Vagina (tissue), 2 donors: Measurements from ENCODE around the gene HOXD8. TPM values are rescaled to one million over a fixed set of nuclear protein-coding genes. Genes with fewer than 3 reads are reported as not detected.
A peak's percentile ranks its signal among the peaks of the same experiment; 100 is the strongest.

ENCODE experiments used
- DNase-seq, 2 donors: peaks; one replicate each; pipeline ENCODE4 v3.0.0-alpha.2; 2017; ENCODE audit errors: extremely low spot score in 2 of 2
- H3K27ac ChIP-seq: fragments of 200-600 bp; sonication (generic); one replicate; pipeline ENCODE4 v1.5.1; 2019
- H3K27me3 ChIP-seq: fragments of 200-600 bp; sonication (generic); one replicate; pipeline ENCODE4 v1.5.1; 2019
- H3K36me3 ChIP-seq, 2 donors: fragments of 200-600 bp; sonication (generic); one replicate each; pipeline ENCODE4 v1.5.1; 2017 to 2019
- H3K4me1 ChIP-seq: fragments of 200-600 bp; sonication (generic); one replicate; pipeline ENCODE4 v1.5.1; 2019
- H3K4me3 ChIP-seq, 2 donors: fragments of 200-600 bp; sonication (generic); 1 replicate in 1 of 2; 2 replicates in 1 of 2; pipeline ENCODE4 v1.5.1; 2016 to 2019
- H3K9me3 ChIP-seq: fragments of 200-600 bp; sonication (generic); one replicate; pipeline ENCODE4 v1.5.1; 2019
- CTCF ChIP-seq, 3 experiments: fragments of 450-650 bp in 2 of 3; fragments of 200-600 bp in 1 of 3; sonication (generic) in 1 of 3; IDR thresholded peaks; one replicate each; pipeline ENCODE4 v1.5.1; 2017 to 2019; ENCODE audit warnings: antibody characterized with exemption in 3 of 3, mild to moderate bottlenecking in 2 of 3, moderate library complexity in 2 of 3
- POLR2A ChIP-seq, 2 donors: fragments of 450-650 bp; IDR thresholded peaks; one replicate each; pipeline ENCODE4 v1.6.1; 2017; ENCODE audit warnings: antibody characterized with exemption in 2 of 2, mild to moderate bottlenecking in 2 of 2, moderate library complexity in 2 of 2
- POLR2AphosphoS5 ChIP-seq, 2 donors: sonication (generic); formaldehyde crosslinking; IDR thresholded peaks; one replicate each; pipeline ENCODE4 v1.9.0; 2017; ENCODE audit warnings: antibody characterized with exemption in 2 of 2, mild to moderate bottlenecking in 2 of 2, low read depth in 1 of 2; ENCODE audit not compliant: insufficient read depth in 1 of 2
- intact Hi-C: fragments of 100-400 bp; cut with DNase I; formaldehyde crosslinking; loops from one replicate; pipeline ENCODE4 v1.15.1; 2023
- total RNA-seq: library from RNA; depleted of rRNA; stranded (reverse); fragments of >200 nt; gene quantifications from one replicate; pipeline ENCODE4 v1.2.3, GENCODE V29; 2016

Gene HOXD8
- total RNA-seq, 1 donor from 2014 or later = 10.3 TPM

- H3K4me1 ChIP-seq = peaks cover 73% of the 10 kb centered on the region
- TF ChIP-seq CTCF (IDR thresholded peaks at IDR 0.05) (no peak), POLR2AphosphoS5 (IDR thresholded peaks at IDR 0.05; ENCODE audit: insufficient read depth in 1 of 2, low read depth in 1 of 2) (no peak), POLR2A (IDR thresholded peaks at IDR 0.05) (no peak)
- DNase-seq = no peak
- intact Hi-C loops = loop anchor here (1.0 kb wide), 1 partner anchor 23 kb away; no protein-coding TSS in a partner anchor
- peak overlapping the region; percentile 69 for H3K27ac ChIP-seq
- H3K27me3 ChIP-seq = no peaks in the 10 kb centered on the region
- H3K4me3 ChIP-seq = peak overlapping the region; percentile 54 to 59
- H3K36me3 ChIP-seq = no peaks in the 10 kb centered on the region
- H3K9me3 ChIP-seq = no peaks in the 10 kb centered on the region
Observed at GRCh38 chr2:176107731-176108181, 21.7 kb upstream of the HOXD8 start.

- Histone ChIP-seq H3K27ac (no peak overlapping the region), H3K4me1 (peaks cover 57% of the 10 kb centered on the region), H3K9me3 (no peaks in the 10 kb centered on the region), H3K27me3 (no peaks in the 10 kb centered on the region), H3K4me3 (peak overlapping the region; percentile 54 to 59), H3K36me3 (no peaks in the 10 kb centered on the region)
- no peak for DNase-seq
- TF ChIP-seq POLR2A (IDR thresholded peaks at IDR 0.05) (no peak), POLR2AphosphoS5 (IDR thresholded peaks at IDR 0.05; ENCODE audit: insufficient read depth in 1 of 2, low read depth in 1 of 2) (no peak), CTCF (IDR thresholded peaks at IDR 0.05) (no peak)
- intact Hi-C loops = no loop called here
Observed at GRCh38 chr2:176109192-176109901, 20.2 kb upstream of the HOXD8 start.

- intact Hi-C loops = no loop called here
- Histone ChIP-seq H3K9me3 (no peaks in the 10 kb centered on the region), H3K4me1 (peaks cover 51% of the 10 kb centered on the region), H3K27ac (no peak overlapping the region), H3K4me3 (no peak overlapping the region), H3K27me3 (no peaks in the 10 kb centered on the region), H3K36me3 (no peaks in the 10 kb centered on the region)
- no peak for DNase-seq
- no peak for TF ChIP-seq POLR2A (IDR thresholded peaks at IDR 0.05)
- TF ChIP-seq CTCF (IDR thresholded peaks at IDR 0.05) = no peak
- no peak for TF ChIP-seq POLR2AphosphoS5 (IDR thresholded peaks at IDR 0.05; ENCODE audit: insufficient read depth in 1 of 2, low read depth in 1 of 2)
Observed at GRCh38 chr2:176109946-176110345, 19.6 kb upstream of the HOXD8 start.

- Histone ChIP-seq H3K27me3 (no peaks in the 10 kb centered on the region), H3K27ac (no peak overlapping the region), H3K36me3 (no peaks in the 10 kb centered on the region), H3K4me1 (peaks cover 52% of the 10 kb centered on the region), H3K9me3 (no peaks in the 10 kb centered on the region), H3K4me3 (peak overlapping the region in 1 of 2 donors; percentile 3)
- no peak for DNase-seq
- TF ChIP-seq POLR2AphosphoS5 (IDR thresholded peaks at IDR 0.05; ENCODE audit: insufficient read depth in 1 of 2, low read depth in 1 of 2) (no peak), CTCF (IDR thresholded peaks at IDR 0.05) (no peak), POLR2A (IDR thresholded peaks at IDR 0.05) (no peak)
- intact Hi-C loops = no loop called here
Observed at GRCh38 chr2:176110415-176111308, 18.8 kb upstream of the HOXD8 start.
